K562 (cell line): ENCODE results near the gene SPRY2. TPM values are rescaled to one million over a fixed set of nuclear protein-coding genes. Genes with fewer than 3 reads are reported as not detected.

Source experiments
- ETV5 ChIP-seq: sonication (generic); formaldehyde crosslinking; IDR thresholded peaks from 2 replicates; pipeline ENCODE4 v1.4.0; 2020; ENCODE audit warnings: low read depth, mild to moderate bottlenecking, missing genetic modification reagents
- HNRNPH1 ChIP-seq: fragments of 200-400 bp; formaldehyde crosslinking; optimal IDR thresholded peaks from 2 replicates; pipeline ENCODE3; 2017; ENCODE audit warnings: low read depth, mild to moderate bottlenecking, low read length, moderate library complexity
- HNRNPK ChIP-seq: fragments of 200-400 bp; formaldehyde crosslinking; IDR thresholded peaks from one replicate; pipeline ENCODE4 v1.6.1; 2018; ENCODE audit warnings: mild to moderate bottlenecking, low read depth, low read length; ENCODE audit not compliant: poor library complexity, severe bottlenecking
- HNRNPUL1 ChIP-seq: fragments of 200-400 bp; formaldehyde crosslinking; IDR thresholded peaks from 2 replicates; pipeline ENCODE4 v1.6.1; 2017; ENCODE audit warnings: low read length
- polyA plus RNA-seq, 8 experiments: library from polyadenylated mRNA; depleted of rRNA in 4 of 8; stranded (reverse) in 5 of 8; unstranded in 3 of 8; fragments of >200 nt; fragmentation: Nextera tagmentation in 2 of 8; fragmentation: Illumina TruSeq in 1 of 8; extraction: Ambion mirVana in 2 of 8; extraction: Trizol in 1 of 8; gene quantifications; 2 replicates each; pipeline versions ENCODE4 v1.2.1 to v1.2.3, GENCODE V29; 2011 to 2014; ENCODE audit warnings: inconsistent platforms in 1 of 8, missing spikeins in 1 of 8
- total RNA-seq, 7 experiments: library from RNA; depleted of rRNA in 6 of 7; stranded (reverse); fragments of >200 nt in 6 of 7; fragmentation: Illumina TruSeq in 2 of 7; extraction: Trizol in 2 of 7; gene quantifications; 2 replicates each; pipeline versions ENCODE4 v1.2.1 to v1.2.3, GENCODE V29; 2011 to 2021; ENCODE audit warnings: low replicate concordance in 1 of 7
- TF ChIP-seq, protein P1 (sequence below): fragments of 450-650 bp; IDR thresholded peaks from 2 replicates; pipeline ENCODE4 v1.6.1; 2016; ENCODE audit warnings: mild to moderate bottlenecking, moderate library complexity
- TF ChIP-seq, protein P2 (sequence below), 3 experiments: fragments of 200-800 bp in 1 of 3; fragments of 250-450 bp in 1 of 3; fragments of 450-650 bp in 1 of 3; sonication (Bioruptor Pico) in 1 of 3; sonication (Bioruptor generic) in 1 of 3; formaldehyde crosslinking in 1 of 3; IDR thresholded peaks; 2 replicates each; pipeline versions ENCODE4 v1.6.1 to v1.8.0; 2016 to 2022; ENCODE audit warnings: mild to moderate bottlenecking in 2 of 3, missing genetic modification characterization in 2 of 3, missing compliant biosample characterization in 1 of 3, moderate library complexity in 1 of 3
- TF ChIP-seq, protein P3 (sequence below): sonication (generic); formaldehyde crosslinking; IDR thresholded peaks from 2 replicates; pipeline ENCODE4 v1.8.1; 2023; ENCODE audit warnings: missing genetic modification reagents, mild to moderate bottlenecking, borderline replicate concordance

Gene SPRY2
- total and polyA plus RNA-seq, 9 of the 15 experiments (the other 6 are each of a cell fraction or from before 2014, with no cell fraction given), result 1.8 to 7.8 (median 3.4) TPM

DNA sequence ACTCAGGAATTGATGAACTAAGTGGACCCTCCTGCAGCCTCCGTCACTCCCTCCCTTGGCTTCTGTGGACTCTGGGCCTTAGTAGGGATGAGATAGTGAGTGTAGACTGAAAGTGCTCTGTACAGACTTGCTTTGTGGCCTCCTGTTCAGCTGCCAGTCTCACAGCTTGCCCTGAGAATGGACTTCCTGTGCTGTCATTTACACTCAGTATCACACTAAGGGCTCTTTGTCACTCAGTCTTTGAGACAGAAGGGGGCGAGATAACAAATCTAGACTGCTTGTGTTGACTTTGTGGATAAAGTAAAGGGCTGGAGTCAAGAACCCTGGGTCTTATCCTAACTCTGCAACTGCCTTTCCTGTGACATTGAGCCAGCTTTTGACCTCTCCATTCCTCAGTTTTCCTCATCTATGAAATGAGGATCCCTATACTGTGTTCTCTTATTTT lies 21.0 kb upstream of the SPRY2 start (continued):
- TF ChIP-seq, protein P1, sequence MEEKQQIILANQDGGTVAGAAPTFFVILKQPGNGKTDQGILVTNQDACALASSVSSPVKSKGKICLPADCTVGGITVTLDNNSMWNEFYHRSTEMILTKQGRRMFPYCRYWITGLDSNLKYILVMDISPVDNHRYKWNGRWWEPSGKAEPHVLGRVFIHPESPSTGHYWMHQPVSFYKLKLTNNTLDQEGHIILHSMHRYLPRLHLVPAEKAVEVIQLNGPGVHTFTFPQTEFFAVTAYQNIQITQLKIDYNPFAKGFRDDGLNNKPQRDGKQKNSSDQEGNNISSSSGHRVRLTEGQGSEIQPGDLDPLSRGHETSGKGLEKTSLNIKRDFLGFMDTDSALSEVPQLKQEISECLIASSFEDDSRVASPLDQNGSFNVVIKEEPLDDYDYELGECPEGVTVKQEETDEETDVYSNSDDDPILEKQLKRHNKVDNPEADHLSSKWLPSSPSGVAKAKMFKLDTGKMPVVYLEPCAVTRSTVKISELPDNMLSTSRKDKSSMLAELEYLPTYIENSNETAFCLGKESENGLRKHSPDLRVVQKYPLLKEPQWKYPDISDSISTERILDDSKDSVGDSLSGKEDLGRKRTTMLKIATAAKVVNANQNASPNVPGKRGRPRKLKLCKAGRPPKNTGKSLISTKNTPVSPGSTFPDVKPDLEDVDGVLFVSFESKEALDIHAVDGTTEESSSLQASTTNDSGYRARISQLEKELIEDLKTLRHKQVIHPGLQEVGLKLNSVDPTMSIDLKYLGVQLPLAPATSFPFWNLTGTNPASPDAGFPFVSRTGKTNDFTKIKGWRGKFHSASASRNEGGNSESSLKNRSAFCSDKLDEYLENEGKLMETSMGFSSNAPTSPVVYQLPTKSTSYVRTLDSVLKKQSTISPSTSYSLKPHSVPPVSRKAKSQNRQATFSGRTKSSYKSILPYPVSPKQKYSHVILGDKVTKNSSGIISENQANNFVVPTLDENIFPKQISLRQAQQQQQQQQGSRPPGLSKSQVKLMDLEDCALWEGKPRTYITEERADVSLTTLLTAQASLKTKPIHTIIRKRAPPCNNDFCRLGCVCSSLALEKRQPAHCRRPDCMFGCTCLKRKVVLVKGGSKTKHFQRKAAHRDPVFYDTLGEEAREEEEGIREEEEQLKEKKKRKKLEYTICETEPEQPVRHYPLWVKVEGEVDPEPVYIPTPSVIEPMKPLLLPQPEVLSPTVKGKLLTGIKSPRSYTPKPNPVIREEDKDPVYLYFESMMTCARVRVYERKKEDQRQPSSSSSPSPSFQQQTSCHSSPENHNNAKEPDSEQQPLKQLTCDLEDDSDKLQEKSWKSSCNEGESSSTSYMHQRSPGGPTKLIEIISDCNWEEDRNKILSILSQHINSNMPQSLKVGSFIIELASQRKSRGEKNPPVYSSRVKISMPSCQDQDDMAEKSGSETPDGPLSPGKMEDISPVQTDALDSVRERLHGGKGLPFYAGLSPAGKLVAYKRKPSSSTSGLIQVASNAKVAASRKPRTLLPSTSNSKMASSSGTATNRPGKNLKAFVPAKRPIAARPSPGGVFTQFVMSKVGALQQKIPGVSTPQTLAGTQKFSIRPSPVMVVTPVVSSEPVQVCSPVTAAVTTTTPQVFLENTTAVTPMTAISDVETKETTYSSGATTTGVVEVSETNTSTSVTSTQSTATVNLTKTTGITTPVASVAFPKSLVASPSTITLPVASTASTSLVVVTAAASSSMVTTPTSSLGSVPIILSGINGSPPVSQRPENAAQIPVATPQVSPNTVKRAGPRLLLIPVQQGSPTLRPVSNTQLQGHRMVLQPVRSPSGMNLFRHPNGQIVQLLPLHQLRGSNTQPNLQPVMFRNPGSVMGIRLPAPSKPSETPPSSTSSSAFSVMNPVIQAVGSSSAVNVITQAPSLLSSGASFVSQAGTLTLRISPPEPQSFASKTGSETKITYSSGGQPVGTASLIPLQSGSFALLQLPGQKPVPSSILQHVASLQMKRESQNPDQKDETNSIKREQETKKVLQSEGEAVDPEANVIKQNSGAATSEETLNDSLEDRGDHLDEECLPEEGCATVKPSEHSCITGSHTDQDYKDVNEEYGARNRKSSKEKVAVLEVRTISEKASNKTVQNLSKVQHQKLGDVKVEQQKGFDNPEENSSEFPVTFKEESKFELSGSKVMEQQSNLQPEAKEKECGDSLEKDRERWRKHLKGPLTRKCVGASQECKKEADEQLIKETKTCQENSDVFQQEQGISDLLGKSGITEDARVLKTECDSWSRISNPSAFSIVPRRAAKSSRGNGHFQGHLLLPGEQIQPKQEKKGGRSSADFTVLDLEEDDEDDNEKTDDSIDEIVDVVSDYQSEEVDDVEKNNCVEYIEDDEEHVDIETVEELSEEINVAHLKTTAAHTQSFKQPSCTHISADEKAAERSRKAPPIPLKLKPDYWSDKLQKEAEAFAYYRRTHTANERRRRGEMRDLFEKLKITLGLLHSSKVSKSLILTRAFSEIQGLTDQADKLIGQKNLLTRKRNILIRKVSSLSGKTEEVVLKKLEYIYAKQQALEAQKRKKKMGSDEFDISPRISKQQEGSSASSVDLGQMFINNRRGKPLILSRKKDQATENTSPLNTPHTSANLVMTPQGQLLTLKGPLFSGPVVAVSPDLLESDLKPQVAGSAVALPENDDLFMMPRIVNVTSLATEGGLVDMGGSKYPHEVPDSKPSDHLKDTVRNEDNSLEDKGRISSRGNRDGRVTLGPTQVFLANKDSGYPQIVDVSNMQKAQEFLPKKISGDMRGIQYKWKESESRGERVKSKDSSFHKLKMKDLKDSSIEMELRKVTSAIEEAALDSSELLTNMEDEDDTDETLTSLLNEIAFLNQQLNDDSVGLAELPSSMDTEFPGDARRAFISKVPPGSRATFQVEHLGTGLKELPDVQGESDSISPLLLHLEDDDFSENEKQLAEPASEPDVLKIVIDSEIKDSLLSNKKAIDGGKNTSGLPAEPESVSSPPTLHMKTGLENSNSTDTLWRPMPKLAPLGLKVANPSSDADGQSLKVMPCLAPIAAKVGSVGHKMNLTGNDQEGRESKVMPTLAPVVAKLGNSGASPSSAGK, result no peak
- TF ChIP-seq HNRNPK, result no peak
- TF ChIP-seq, protein P2, sequence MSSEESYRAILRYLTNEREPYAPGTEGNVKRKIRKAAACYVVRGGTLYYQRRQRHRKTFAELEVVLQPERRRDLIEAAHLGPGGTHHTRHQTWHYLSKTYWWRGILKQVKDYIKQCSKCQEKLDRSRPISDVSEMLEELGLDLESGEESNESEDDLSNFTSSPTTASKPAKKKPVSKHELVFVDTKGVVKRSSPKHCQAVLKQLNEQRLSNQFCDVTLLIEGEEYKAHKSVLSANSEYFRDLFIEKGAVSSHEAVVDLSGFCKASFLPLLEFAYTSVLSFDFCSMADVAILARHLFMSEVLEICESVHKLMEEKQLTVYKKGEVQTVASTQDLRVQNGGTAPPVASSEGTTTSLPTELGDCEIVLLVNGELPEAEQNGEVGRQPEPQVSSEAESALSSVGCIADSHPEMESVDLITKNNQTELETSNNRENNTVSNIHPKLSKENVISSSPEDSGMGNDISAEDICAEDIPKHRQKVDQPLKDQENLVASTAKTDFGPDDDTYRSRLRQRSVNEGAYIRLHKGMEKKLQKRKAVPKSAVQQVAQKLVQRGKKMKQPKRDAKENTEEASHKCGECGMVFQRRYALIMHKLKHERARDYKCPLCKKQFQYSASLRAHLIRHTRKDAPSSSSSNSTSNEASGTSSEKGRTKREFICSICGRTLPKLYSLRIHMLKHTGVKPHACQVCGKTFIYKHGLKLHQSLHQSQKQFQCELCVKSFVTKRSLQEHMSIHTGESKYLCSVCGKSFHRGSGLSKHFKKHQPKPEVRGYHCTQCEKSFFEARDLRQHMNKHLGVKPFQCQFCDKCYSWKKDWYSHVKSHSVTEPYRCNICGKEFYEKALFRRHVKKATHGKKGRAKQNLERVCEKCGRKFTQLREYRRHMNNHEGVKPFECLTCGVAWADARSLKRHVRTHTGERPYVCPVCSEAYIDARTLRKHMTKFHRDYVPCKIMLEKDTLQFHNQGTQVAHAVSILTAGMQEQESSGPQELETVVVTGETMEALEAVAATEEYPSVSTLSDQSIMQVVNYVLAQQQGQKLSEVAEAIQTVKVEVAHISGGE (CRISPR knock-in tag; IDR thresholded peaks at IDR 0.05), result no peak
- TF ChIP-seq, protein P3, sequence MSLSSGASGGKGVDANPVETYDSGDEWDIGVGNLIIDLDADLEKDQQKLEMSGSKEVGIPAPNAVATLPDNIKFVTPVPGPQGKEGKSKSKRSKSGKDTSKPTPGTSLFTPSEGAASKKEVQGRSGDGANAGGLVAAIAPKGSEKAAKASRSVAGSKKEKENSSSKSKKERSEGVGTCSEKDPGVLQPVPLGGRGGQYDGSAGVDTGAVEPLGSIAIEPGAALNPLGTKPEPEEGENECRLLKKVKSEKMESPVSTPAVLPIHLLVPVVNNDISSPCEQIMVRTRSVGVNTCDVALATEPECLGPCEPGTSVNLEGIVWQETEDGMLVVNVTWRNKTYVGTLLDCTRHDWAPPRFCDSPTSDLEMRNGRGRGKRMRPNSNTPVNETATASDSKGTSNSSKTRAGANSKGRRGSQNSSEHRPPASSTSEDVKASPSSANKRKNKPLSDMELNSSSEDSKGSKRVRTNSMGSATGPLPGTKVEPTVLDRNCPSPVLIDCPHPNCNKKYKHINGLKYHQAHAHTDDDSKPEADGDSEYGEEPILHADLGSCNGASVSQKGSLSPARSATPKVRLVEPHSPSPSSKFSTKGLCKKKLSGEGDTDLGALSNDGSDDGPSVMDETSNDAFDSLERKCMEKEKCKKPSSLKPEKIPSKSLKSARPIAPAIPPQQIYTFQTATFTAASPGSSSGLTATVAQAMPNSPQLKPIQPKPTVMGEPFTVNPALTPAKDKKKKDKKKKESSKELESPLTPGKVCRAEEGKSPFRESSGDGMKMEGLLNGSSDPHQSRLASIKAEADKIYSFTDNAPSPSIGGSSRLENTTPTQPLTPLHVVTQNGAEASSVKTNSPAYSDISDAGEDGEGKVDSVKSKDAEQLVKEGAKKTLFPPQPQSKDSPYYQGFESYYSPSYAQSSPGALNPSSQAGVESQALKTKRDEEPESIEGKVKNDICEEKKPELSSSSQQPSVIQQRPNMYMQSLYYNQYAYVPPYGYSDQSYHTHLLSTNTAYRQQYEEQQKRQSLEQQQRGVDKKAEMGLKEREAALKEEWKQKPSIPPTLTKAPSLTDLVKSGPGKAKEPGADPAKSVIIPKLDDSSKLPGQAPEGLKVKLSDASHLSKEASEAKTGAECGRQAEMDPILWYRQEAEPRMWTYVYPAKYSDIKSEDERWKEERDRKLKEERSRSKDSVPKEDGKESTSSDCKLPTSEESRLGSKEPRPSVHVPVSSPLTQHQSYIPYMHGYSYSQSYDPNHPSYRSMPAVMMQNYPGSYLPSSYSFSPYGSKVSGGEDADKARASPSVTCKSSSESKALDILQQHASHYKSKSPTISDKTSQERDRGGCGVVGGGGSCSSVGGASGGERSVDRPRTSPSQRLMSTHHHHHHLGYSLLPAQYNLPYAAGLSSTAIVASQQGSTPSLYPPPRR (CRISPR knock-in tag), result no peak
- no peak for TF ChIP-seq HNRNPH1
- no peak for TF ChIP-seq HNRNPUL1
- TF ChIP-seq ETV5 (CRISPR knock-in tag), result no peak
